ENCODE data around the gene ANKRD39. TPM values are rescaled to one million over a fixed set of nuclear protein-coding genes. Genes with fewer than 3 reads are reported as not detected.
A peak's percentile ranks its signal among the peaks of the same experiment; 100 is the strongest.

ANKRD39 gene
- total and polyA plus RNA-seq, 10 of the 15 experiments (the other 5 are each of a cell fraction or from before 2014, with no cell fraction given), result 7.4 to 36.2 (median 23.7) TPM

DNA sequence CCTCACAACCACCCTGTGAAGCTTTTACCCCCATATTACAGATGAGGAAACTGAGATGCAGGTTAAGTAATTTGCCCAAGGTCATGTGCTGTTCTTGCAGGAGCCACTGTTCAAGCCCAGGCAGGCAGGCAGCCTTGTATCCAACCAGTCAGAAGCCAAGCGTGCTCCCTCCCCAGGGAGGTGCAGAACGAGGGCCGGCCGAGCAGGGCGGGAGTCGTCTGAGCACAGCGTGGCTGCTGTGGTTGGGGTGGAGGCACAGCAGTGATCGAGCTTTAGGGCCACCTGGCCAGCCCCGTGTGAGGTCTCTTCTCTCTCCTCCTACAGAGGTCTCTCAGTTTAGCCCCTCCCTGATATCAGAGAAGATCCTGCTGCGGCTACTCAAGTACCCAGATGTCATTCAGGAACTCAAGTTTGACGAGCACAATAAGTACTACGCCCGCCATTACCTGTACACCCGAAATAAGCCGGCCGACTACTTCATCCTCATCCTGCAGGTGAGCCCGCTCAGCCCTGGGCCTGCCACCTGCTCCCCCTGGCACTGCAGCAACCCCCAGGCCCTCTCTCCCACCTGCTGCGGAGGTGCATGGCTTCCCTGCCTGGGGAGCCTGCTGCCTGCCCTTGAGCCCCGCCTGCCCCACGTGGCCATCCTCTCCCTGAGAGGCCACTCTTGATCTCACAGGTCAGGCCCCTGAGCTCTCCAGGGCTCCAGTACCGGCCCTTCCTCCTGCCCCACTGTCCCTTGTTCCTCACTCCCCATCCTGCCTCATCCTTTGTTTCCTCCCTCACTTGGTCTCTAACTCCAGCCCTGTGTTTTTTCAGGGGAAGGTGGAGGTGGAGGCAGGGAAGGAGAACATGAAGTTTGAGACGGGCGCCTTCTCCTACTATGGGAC, 58.8 kb downstream of the ANKRD39 start:
- no TSS peak for BruUV-seq (replicated peaks)
- no peak overlapping the region for H3K27ac ChIP-seq (ENCODE audit: control insufficient read depth, insufficient read depth)
- intact Hi-C loops (cut with micrococcal nuclease; ENCODE audit: unreplicated experiment) (no loop called here), in situ Hi-C loops (cut with MboI) (no loop called here)
- H3K4me1 ChIP-seq (ENCODE audit: control insufficient read depth, insufficient read depth, low read length), result peaks cover 18% of the 10 kb centered on the region
- peaks cover 20 to 23% of the 10 kb centered on the region in 2 experiments for H3K36me3 ChIP-seq (ENCODE audit: control insufficient read depth in 2 of 2, insufficient read depth in 2 of 2, low read length in 1 of 2)
- H2AFZ ChIP-seq (ENCODE audit: control insufficient read depth, low read depth, low read length), result no peak overlapping the region
- 86% methylated on average over 23 of the region's 23 CpGs for WGBS (ENCODE audit: insufficient coverage, insufficient replicate concordance, low lambda C conversion rate, missing lambda C conversion rate)
- no peak overlapping the region for H3K9ac ChIP-seq (ENCODE audit: control insufficient read depth, insufficient read depth, low read length)
- ChIA-PET POLR2A (no interaction called here), CTCF (interaction anchor here (0.7 to 2.6 kb wide), 4 partner anchors 20 to 288 kb away, joined by 3 to 10 read pairs (median 4); no protein-coding TSS in a partner anchor), RAD21 (ENCODE audit: unreplicated experiment) (interaction anchor here (1.3 to 2.1 kb wide), 2 partner anchors 33 to 37 kb away, joined by 4 to 15 read pairs; partner anchors contain the start of gene CNNM4), SMC1A (ENCODE audit: uncharacterized antibody, unreplicated experiment) (interaction anchor here (2.4 kb wide), 1 partner anchor 36 kb away, joined by 16 read pairs; no protein-coding TSS in a partner anchor)
- TF ChIP-seq, protein P1, sequence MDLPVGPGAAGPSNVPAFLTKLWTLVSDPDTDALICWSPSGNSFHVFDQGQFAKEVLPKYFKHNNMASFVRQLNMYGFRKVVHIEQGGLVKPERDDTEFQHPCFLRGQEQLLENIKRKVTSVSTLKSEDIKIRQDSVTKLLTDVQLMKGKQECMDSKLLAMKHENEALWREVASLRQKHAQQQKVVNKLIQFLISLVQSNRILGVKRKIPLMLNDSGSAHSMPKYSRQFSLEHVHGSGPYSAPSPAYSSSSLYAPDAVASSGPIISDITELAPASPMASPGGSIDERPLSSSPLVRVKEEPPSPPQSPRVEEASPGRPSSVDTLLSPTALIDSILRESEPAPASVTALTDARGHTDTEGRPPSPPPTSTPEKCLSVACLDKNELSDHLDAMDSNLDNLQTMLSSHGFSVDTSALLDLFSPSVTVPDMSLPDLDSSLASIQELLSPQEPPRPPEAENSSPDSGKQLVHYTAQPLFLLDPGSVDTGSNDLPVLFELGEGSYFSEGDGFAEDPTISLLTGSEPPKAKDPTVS (IDR thresholded peaks at IDR 0.05; ENCODE audit: low read depth, low read length), result no peak
- TF ChIP-seq POLR2A (IDR thresholded peaks at IDR 0.05; ENCODE audit: low read depth, low read length), result 0 out of 2 replicates have a peak, but pooled peaks have one; percentile 5
- FAIRE-seq, result no peak
- ATAC-seq, result no peak
- H3K79me2 ChIP-seq (ENCODE audit: control insufficient read depth, insufficient read depth, low read length), result no peaks in the 10 kb centered on the region; the same call in 1 of the 2 replicates
- DNase-seq (ENCODE audit: low read depth, low spot score), result no peak
- no peaks in the 10 kb centered on the region for H3K27me3 ChIP-seq (replicated peaks in 1 of 2; ENCODE audit: control insufficient read depth in 2 of 2, insufficient read depth in 2 of 2, low read length in 1 of 2)
- no peak overlapping the region for H3K4me2 ChIP-seq (ENCODE audit: control insufficient read depth, insufficient read depth)
- no peaks in the 10 kb centered on the region for H4K20me1 ChIP-seq (ENCODE audit: control insufficient read depth, insufficient read depth)
- no peaks in the 10 kb centered on the region for H3K9me3 ChIP-seq (replicated peaks; ENCODE audit: control insufficient read depth, insufficient read depth, low read length)
- no peak overlapping the region for H3K4me3 ChIP-seq

MicroRNAs encoded within 50 kb of the gene (microRNA counts, 767-probe panel; counts per million panel counts)
- microRNA hsa-miR-3127-5p, result 55.3 counts per million

Small RNAs within 50 kb of the gene (microRNA-seq; reads per million reads assigned to microRNA genes)
- gene MIR3127, result 2.6 reads per million, percentile 11 among the genes with 10 or more reads in this experiment

Small RNAs within 50 kb of the gene (small RNA-seq; reads per million reads assigned to genes)
- 0.90 reads per million, percentile 28 among the genes with 10 or more reads in this experiment for gene MIR3127

Other genes with a start within 250 kb of the ANKRD39 start
Only the 7 nearest of the 9 such genes appear.
- not detected in 2 replicates for gene FER1L5, start 215.3 kb downstream of the ANKRD39 start, total RNA-seq (2014; rRNA removed)
- gene FER1L5, start 215.3 kb downstream of the ANKRD39 start, total RNA-seq (2014; rRNA removed; fragmentation: Illumina TruSeq; extraction: Trizol), result not detected in 2 replicates
- gene FER1L5, start 215.3 kb downstream of the ANKRD39 start, total RNA-seq (2021), result not detected in 2 replicates
- gene FER1L5, start 215.3 kb downstream of the ANKRD39 start, polyA plus RNA-seq (2011; rRNA removed), result not detected in 2 replicates
- gene FER1L5, start 215.3 kb downstream of the ANKRD39 start, polyA plus RNA-seq (2014; fragmentation: Illumina TruSeq; extraction: Trizol), result not detected in 2 replicates
- gene FER1L5, start 215.3 kb downstream of the ANKRD39 start, polyA plus RNA-seq (2014; fragmentation: Nextera tagmentation; extraction: Ambion mirVana), result not detected
- not detected in 2 replicates for gene FER1L5, start 215.3 kb downstream of the ANKRD39 start, polyA plus RNA-seq (2014; rRNA removed)
- not detected for gene FER1L5, start 215.3 kb downstream of the ANKRD39 start, polyA plus RNA-seq (2016; fragmentation: Nextera tagmentation; extraction: Ambion mirVana)
- gene LMAN2L, start 118.0 kb downstream of the ANKRD39 start, total RNA-seq (2014; rRNA removed), result 8.7 and 9.3 TPM in 2 replicates
- gene LMAN2L, start 118.0 kb downstream of the ANKRD39 start, total RNA-seq (2014; rRNA removed; fragmentation: Illumina TruSeq; extraction: Trizol), result 6.1 and 6.7 TPM in 2 replicates
- 5.7 and 5.8 TPM in 2 replicates for gene LMAN2L, start 118.0 kb downstream of the ANKRD39 start, total RNA-seq (2021)
- gene LMAN2L, start 118.0 kb downstream of the ANKRD39 start, polyA plus RNA-seq (2011; rRNA removed), result 12.8 and 13.1 TPM in 2 replicates
- gene LMAN2L, start 118.0 kb downstream of the ANKRD39 start, polyA plus RNA-seq (2014; fragmentation: Illumina TruSeq; extraction: Trizol), result 7.9 and 9.1 TPM in 2 replicates
- 10 to 100 TPM; 12.1 to 15.1 TPM for gene LMAN2L, start 118.0 kb downstream of the ANKRD39 start, polyA plus RNA-seq (2014; fragmentation: Nextera tagmentation; extraction: Ambion mirVana)
- gene LMAN2L, start 118.0 kb downstream of the ANKRD39 start, polyA plus RNA-seq (2014; rRNA removed), result 8.8 and 8.9 TPM in 2 replicates
- gene LMAN2L, start 118.0 kb downstream of the ANKRD39 start, polyA plus RNA-seq (2016; fragmentation: Nextera tagmentation; extraction: Ambion mirVana), result 10 to 100 TPM; 14.0 to 16.3 TPM
- 6.6 and 9.0 TPM in 2 replicates for gene CNNM4, start 97.1 kb downstream of the ANKRD39 start, total RNA-seq (2014; rRNA removed)
- 6.4 and 7.2 TPM in 2 replicates for gene CNNM4, start 97.1 kb downstream of the ANKRD39 start, total RNA-seq (2014; rRNA removed; fragmentation: Illumina TruSeq; extraction: Trizol)
- 13.8 and 14.4 TPM in 2 replicates for gene CNNM4, start 97.1 kb downstream of the ANKRD39 start, total RNA-seq (2021)
- 5.3 and 10.1 TPM in 2 replicates for gene CNNM4, start 97.1 kb downstream of the ANKRD39 start, polyA plus RNA-seq (2011; rRNA removed)
- gene CNNM4, start 97.1 kb downstream of the ANKRD39 start, polyA plus RNA-seq (2014; fragmentation: Illumina TruSeq; extraction: Trizol), result 12.6 and 13.7 TPM in 2 replicates
- gene CNNM4, start 97.1 kb downstream of the ANKRD39 start, polyA plus RNA-seq (2014; fragmentation: Nextera tagmentation; extraction: Ambion mirVana), result 1 to 10 TPM; 2.4 to 2.8 TPM
- gene CNNM4, start 97.1 kb downstream of the ANKRD39 start, polyA plus RNA-seq (2014; rRNA removed), result 10.1 and 10.4 TPM in 2 replicates
- gene CNNM4, start 97.1 kb downstream of the ANKRD39 start, polyA plus RNA-seq (2016; fragmentation: Nextera tagmentation; extraction: Ambion mirVana), result 1 to 10 TPM; 2.7 to 7.2 TPM
- gene CNNM3, start 41.7 kb downstream of the ANKRD39 start, total RNA-seq (2014; rRNA removed), result 4.0 and 4.7 TPM in 2 replicates
- 2.8 and 3.2 TPM in 2 replicates for gene CNNM3, start 41.7 kb downstream of the ANKRD39 start, total RNA-seq (2014; rRNA removed; fragmentation: Illumina TruSeq; extraction: Trizol)
- gene CNNM3, start 41.7 kb downstream of the ANKRD39 start, total RNA-seq (2021), result 14.3 and 14.9 TPM in 2 replicates
- 3.2 and 9.6 TPM in 2 replicates for gene CNNM3, start 41.7 kb downstream of the ANKRD39 start, polyA plus RNA-seq (2011; rRNA removed)
- gene CNNM3, start 41.7 kb downstream of the ANKRD39 start, polyA plus RNA-seq (2014; fragmentation: Illumina TruSeq; extraction: Trizol), result 1.8 and 7.9 TPM in 2 replicates
- gene CNNM3, start 41.7 kb downstream of the ANKRD39 start, polyA plus RNA-seq (2014; fragmentation: Nextera tagmentation; extraction: Ambion mirVana), result 1 to 10 TPM in 1 of 2 experiments, under 1 TPM in 1; 0.72 to 1.9 TPM
- 7.6 and 9.5 TPM in 2 replicates for gene CNNM3, start 41.7 kb downstream of the ANKRD39 start, polyA plus RNA-seq (2014; rRNA removed)
- gene CNNM3, start 41.7 kb downstream of the ANKRD39 start, polyA plus RNA-seq (2016; fragmentation: Nextera tagmentation; extraction: Ambion mirVana), result 1 to 10 TPM; 2.6 to 3.0 TPM
- 2.7 and 3.3 TPM in 2 replicates for gene ANKRD23, start 14.0 kb downstream of the ANKRD39 start, total RNA-seq (2014; rRNA removed)
- gene ANKRD23, start 14.0 kb downstream of the ANKRD39 start, total RNA-seq (2014; rRNA removed; fragmentation: Illumina TruSeq; extraction: Trizol), result 2.6 and 2.8 TPM in 2 replicates
- 3.5 and 3.9 TPM in 2 replicates for gene ANKRD23, start 14.0 kb downstream of the ANKRD39 start, total RNA-seq (2021)
- gene ANKRD23, start 14.0 kb downstream of the ANKRD39 start, polyA plus RNA-seq (2011; rRNA removed), result 1.7 and 2.3 TPM in 2 replicates
- gene ANKRD23, start 14.0 kb downstream of the ANKRD39 start, polyA plus RNA-seq (2014; fragmentation: Illumina TruSeq; extraction: Trizol), result 1.5 and 2.0 TPM in 2 replicates
- gene ANKRD23, start 14.0 kb downstream of the ANKRD39 start, polyA plus RNA-seq (2014; fragmentation: Nextera tagmentation; extraction: Ambion mirVana), result under 1 TPM; 0.34 to 0.77 TPM
- 5.3 and 6.2 TPM in 2 replicates for gene ANKRD23, start 14.0 kb downstream of the ANKRD39 start, polyA plus RNA-seq (2014; rRNA removed)
- gene ANKRD23, start 14.0 kb downstream of the ANKRD39 start, polyA plus RNA-seq (2016; fragmentation: Nextera tagmentation; extraction: Ambion mirVana), result 1 to 10 TPM; 2.6 to 2.8 TPM
- 15.8 and 16.5 TPM in 2 replicates for gene SEMA4C, start 12.1 kb upstream of the ANKRD39 start, total RNA-seq (2014; rRNA removed)
- gene SEMA4C, start 12.1 kb upstream of the ANKRD39 start, total RNA-seq (2014; rRNA removed; fragmentation: Illumina TruSeq; extraction: Trizol), result 6.3 and 7.2 TPM in 2 replicates
- gene SEMA4C, start 12.1 kb upstream of the ANKRD39 start, total RNA-seq (2021), result 21.6 and 26.1 TPM in 2 replicates
- 10.6 and 20.8 TPM in 2 replicates for gene SEMA4C, start 12.1 kb upstream of the ANKRD39 start, polyA plus RNA-seq (2011; rRNA removed)
- 3.8 and 6.5 TPM in 2 replicates for gene SEMA4C, start 12.1 kb upstream of the ANKRD39 start, polyA plus RNA-seq (2014; fragmentation: Illumina TruSeq; extraction: Trizol)
- under 1 TPM; 0.06 to 0.18 TPM for gene SEMA4C, start 12.1 kb upstream of the ANKRD39 start, polyA plus RNA-seq (2014; fragmentation: Nextera tagmentation; extraction: Ambion mirVana)
- 17.5 and 18.0 TPM in 2 replicates for gene SEMA4C, start 12.1 kb upstream of the ANKRD39 start, polyA plus RNA-seq (2014; rRNA removed)
- 1 to 10 TPM; 5.3 to 6.4 TPM for gene SEMA4C, start 12.1 kb upstream of the ANKRD39 start, polyA plus RNA-seq (2016; fragmentation: Nextera tagmentation; extraction: Ambion mirVana)
- gene FAM178B, start 128.6 kb upstream of the ANKRD39 start, total RNA-seq (2014; rRNA removed), result not detected in 2 replicates
- not detected in 2 replicates for gene FAM178B, start 128.6 kb upstream of the ANKRD39 start, total RNA-seq (2014; rRNA removed; fragmentation: Illumina TruSeq; extraction: Trizol)
- gene FAM178B, start 128.6 kb upstream of the ANKRD39 start, total RNA-seq (2021), result not detected in 2 replicates
- not detected in 2 replicates for gene FAM178B, start 128.6 kb upstream of the ANKRD39 start, polyA plus RNA-seq (2011; rRNA removed)
- gene FAM178B, start 128.6 kb upstream of the ANKRD39 start, polyA plus RNA-seq (2014; fragmentation: Illumina TruSeq; extraction: Trizol), result not detected in 2 replicates
- gene FAM178B, start 128.6 kb upstream of the ANKRD39 start, polyA plus RNA-seq (2014; fragmentation: Nextera tagmentation; extraction: Ambion mirVana), result not detected
- gene FAM178B, start 128.6 kb upstream of the ANKRD39 start, polyA plus RNA-seq (2014; rRNA removed), result 0.13 TPM in 1 of 2 replicates, not detected in the other
- gene FAM178B, start 128.6 kb upstream of the ANKRD39 start, polyA plus RNA-seq (2016; fragmentation: Nextera tagmentation; extraction: Ambion mirVana), result not detected

All from GM12878 (cell line).